Activated CD4-positive, alpha-beta memory T cell treated with anti-CD3 and anti-CD28 coated beads for 36 hours (primary cell): ENCODE results near the gene OR6M1. TPM values are rescaled to one million over a fixed set of nuclear protein-coding genes. Genes with fewer than 3 reads are reported as not detected.

Experiments used
- CTCF ChIA-PET: fragments of 350-600 bp; sonication (Branson Sonifier 250); formaldehyde crosslinking; loops from one replicate; lab custom pipeline; 2021; ENCODE audit warnings: antibody characterized with exemption, inconsistent platforms; lab: Charles Lee
- POLR2A ChIA-PET: fragments of 350-600 bp; sonication (Branson Sonifier 250); formaldehyde crosslinking; loops from one replicate; lab custom pipeline; 2021; ENCODE audit warnings: antibody characterized with exemption; lab: Charles Lee
- DNase-seq: peaks from one replicate; pipeline ENCODE4 v3.0.0-alpha.2; 2020
- H3K27ac Mint-ChIP-seq: one replicate; pipeline ENCODE4 v1.8.0; 2021; ENCODE audit warnings: mixed read lengths
- H3K27me3 Mint-ChIP-seq: one replicate; pipeline ENCODE4 v1.8.0; 2021; ENCODE audit warnings: mixed read lengths
- H3K36me3 Mint-ChIP-seq: one replicate; pipeline ENCODE4 v1.8.0; 2021; ENCODE audit warnings: mixed read lengths
- H3K4me1 Mint-ChIP-seq: one replicate; pipeline ENCODE4 v1.8.0; 2021; ENCODE audit warnings: low read depth, mixed read lengths
- H3K4me3 Mint-ChIP-seq: one replicate; pipeline ENCODE4 v1.8.0; 2021; ENCODE audit warnings: mild to moderate bottlenecking, mixed read lengths
- H3K9me3 Mint-ChIP-seq: one replicate; pipeline ENCODE4 v1.8.0; 2021; ENCODE audit warnings: mixed read lengths
- intact Hi-C: fragments of 100-400 bp; cut with micrococcal nuclease; formaldehyde crosslinking; loops from one replicate; pipeline ENCODE4 v1.15.1; 2023
- total RNA-seq, 2 experiments: library from RNA; stranded (reverse); gene quantifications; one replicate each; pipeline ENCODE4 v1.2.3, GENCODE V29; 2021

Gene OR6M1
- total RNA-seq, 2 experiments from 2014 or later, result not detected

DNA sequence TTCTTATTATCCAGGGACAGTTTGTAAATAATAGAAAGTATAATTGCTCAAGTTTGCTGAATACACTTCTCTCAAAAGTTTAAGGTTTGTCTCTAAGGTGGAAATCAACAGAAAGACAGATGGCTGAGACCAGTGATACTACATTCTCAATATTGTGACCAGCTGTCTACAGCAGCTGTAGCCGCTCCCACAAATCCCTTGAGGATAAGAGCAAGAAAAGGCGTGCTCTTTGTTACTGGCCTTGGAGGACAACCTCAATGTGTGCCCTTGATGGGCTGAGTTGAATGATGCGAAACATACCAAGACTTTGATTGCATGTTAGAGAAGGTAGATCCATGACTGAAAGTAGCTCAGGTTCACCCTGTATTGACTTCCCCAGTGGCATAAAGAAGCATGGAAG, 6.1 kb downstream of the OR6M1 start:
- Mint-ChIP-seq H3K27me3 (no peaks in the 10 kb centered on the region), H3K4me3 (no peak overlapping the region), H3K36me3 (no peaks in the 10 kb centered on the region), H3K27ac (no peak overlapping the region), H3K4me1 (no peaks in the 10 kb centered on the region), H3K9me3 (no peaks in the 10 kb centered on the region)
- ChIA-PET CTCF (no interaction called here), POLR2A (no interaction called here)
- intact Hi-C loops, result no loop called here
- DNase-seq, result no peak

DNA sequence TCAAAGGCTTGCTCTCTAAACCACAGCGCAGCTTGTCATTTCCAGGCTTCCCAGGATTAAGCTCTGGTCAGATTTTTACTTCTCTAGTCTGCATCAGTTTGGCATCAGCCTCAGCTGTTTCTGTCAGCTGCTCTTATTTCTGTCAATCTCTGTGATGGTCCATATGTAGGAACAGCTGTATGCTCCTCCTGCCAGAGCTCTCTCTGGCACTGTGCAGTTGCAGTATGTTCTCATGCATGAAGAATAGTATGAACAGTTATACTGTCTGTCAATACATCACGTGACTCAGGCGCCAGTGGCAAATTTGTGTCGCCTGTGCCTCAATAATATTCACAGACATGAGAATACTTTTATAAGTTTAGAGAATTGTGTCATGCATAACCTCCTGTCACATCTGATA, 6.7 kb downstream of the OR6M1 start:
- H3K27me3 Mint-ChIP-seq, result no peaks in the 10 kb centered on the region
- intact Hi-C loops, result no loop called here
- no peak overlapping the region for H3K27ac Mint-ChIP-seq
- CTCF ChIA-PET, result no interaction called here
- no peaks in the 10 kb centered on the region for H3K9me3 Mint-ChIP-seq
- no peak overlapping the region for H3K4me3 Mint-ChIP-seq
- no peaks in the 10 kb centered on the region for H3K4me1 Mint-ChIP-seq
- DNase-seq, result no peak
- POLR2A ChIA-PET, result no interaction called here
- H3K36me3 Mint-ChIP-seq, result no peaks in the 10 kb centered on the region

DNA sequence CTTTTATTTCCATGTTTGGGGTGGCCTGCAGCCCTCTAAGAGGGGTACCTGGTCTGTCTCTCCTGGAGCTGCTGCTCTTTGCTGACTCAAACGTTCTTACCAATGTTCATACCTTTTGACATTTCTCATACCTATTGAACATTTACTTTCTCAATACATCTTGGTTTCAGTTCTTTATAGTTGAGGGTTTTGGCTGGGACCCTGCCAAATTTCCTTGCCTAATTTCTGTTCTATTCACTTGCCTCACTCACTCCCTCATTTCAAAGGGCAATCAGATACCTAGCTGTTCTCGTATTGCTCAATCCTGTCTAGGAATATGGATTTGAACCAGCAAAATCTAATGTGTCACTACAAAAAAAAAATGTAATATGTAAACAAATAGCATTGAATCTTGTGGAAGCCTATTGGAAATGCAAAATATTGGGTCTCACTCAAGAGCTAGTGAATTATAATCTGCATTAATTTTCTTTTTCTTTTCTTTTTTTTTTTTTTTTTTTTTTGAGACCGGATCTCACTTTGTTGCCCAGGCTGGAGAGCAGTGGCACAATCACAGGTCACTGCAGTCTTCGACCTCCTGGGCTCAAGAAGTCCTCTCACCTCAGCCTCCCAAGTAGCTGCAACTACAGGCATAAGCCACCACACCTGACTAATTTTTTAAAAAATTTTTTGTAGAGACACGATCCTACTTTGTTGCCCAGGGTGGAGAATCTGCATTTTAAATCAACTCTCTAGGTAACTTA, 7.5 kb downstream of the OR6M1 start:
- CTCF ChIA-PET, result no interaction called here
- no peak for DNase-seq
- Mint-ChIP-seq H3K4me1 (no peaks in the 10 kb centered on the region), H3K27ac (no peak overlapping the region), H3K4me3 (no peak overlapping the region), H3K36me3 (no peaks in the 10 kb centered on the region), H3K27me3 (no peaks in the 10 kb centered on the region), H3K9me3 (no peaks in the 10 kb centered on the region)
- intact Hi-C loops, result no loop called here
- POLR2A ChIA-PET, result no interaction called here

DNA sequence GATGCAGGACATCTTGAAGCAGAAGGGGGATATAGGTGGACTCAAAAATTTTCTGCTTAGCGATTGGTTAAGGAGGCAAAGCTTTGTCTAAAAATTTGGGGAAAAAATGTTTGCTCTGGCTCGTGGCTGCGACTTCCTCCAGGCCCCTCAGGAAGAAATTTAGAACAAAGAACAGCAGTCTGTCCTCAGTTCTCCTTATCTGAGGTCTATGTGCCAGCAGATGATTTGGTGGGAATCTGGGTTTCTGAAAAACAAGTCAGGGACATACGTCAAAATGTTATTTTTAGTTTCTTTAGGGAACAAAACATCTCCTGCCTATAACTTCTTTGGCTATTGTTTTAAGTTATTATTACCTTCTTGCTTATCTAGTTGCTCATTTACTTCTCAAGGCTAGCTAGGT, 8.1 kb downstream of the OR6M1 start:
- Mint-ChIP-seq H3K36me3 (no peaks in the 10 kb centered on the region), H3K4me3 (no peak overlapping the region), H3K9me3 (no peaks in the 10 kb centered on the region), H3K4me1 (no peaks in the 10 kb centered on the region), H3K27ac (no peak overlapping the region), H3K27me3 (peaks cover 3% of the 10 kb centered on the region)
- ChIA-PET POLR2A (no interaction called here), CTCF (no interaction called here)
- DNase-seq, result no peak
- intact Hi-C loops, result no loop called here

DNA sequence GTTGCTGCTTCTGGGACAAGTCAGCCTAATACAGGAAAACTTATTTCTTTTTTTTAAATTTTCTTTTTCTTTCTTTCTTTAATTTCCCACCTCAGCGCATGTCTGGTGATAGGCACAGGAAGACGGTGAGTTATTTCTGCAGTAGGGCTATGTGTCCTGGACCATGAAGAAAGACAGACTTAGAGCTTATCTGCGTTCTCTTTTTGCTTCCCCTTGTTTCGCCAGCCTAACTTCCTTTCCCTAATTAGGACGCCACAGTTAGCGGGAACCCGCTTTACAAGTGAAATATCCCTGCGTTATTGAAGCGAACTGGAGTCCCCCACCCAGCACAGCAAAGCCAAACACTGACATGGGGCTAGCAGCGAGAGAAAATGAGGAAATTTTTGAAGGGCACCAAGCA, 8.6 kb downstream of the OR6M1 start:
- no peak for DNase-seq
- ChIA-PET CTCF (no interaction called here), POLR2A (no interaction called here)
- H3K4me3 Mint-ChIP-seq, result no peak overlapping the region
- no peaks in the 10 kb centered on the region for H3K9me3 Mint-ChIP-seq
- peaks cover 3% of the 10 kb centered on the region for H3K27me3 Mint-ChIP-seq
- no peaks in the 10 kb centered on the region for H3K4me1 Mint-ChIP-seq
- no peak overlapping the region for H3K27ac Mint-ChIP-seq
- intact Hi-C loops, result no loop called here
- H3K36me3 Mint-ChIP-seq, result no peaks in the 10 kb centered on the region

DNA sequence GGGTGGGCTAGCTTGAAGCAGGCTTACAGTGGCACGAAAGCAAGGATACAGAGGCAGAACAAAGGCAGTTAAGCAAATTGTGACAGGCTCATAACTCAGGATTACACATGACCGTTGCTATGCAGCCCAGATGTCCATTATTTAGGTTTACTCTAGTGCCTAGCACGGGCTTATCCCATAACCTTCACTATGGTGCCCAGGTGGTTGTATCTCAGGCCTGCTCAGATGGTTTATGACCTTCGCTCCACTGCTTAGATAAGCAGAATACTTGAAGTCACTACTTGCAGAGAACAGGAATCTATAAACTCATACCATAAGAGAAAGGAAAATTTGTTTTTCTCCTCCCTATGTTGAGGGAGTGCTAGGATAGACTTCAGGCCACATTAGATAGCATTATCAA, 9.0 kb downstream of the OR6M1 start:
- ChIA-PET CTCF (no interaction called here), POLR2A (no interaction called here)
- Mint-ChIP-seq H3K27ac (no peak overlapping the region), H3K4me3 (no peak overlapping the region), H3K36me3 (no peaks in the 10 kb centered on the region), H3K27me3 (peaks cover 3% of the 10 kb centered on the region), H3K9me3 (no peaks in the 10 kb centered on the region), H3K4me1 (no peaks in the 10 kb centered on the region)
- intact Hi-C loops, result no loop called here
- DNase-seq, result no peak

DNA sequence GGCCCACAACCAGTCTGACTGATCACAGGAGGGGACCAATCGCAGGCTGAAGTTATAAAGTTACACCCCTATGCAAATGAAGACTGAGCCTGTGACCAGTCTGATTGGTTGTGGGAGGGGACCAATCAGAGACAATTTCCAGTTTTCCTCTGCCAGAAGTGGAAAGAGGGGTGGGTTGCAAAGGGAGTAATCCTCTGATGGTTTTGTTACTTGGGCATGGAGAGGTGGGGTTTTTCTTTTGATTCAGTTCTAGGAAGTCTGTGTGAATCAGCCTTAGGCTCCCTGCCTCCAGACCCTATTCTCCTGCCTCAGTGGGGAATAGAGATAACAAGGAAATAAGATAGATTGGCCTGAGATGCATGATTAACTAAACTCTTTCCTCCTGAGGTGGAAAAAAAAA, 9.9 kb downstream of the OR6M1 start:
- no peak overlapping the region for H3K27ac Mint-ChIP-seq
- CTCF ChIA-PET, result no interaction called here
- H3K4me1 Mint-ChIP-seq, result no peaks in the 10 kb centered on the region
- no peak overlapping the region for H3K4me3 Mint-ChIP-seq
- DNase-seq, result no peak
- POLR2A ChIA-PET, result no interaction called here
- peaks cover 3% of the 10 kb centered on the region for H3K27me3 Mint-ChIP-seq
- intact Hi-C loops, result no loop called here
- H3K9me3 Mint-ChIP-seq, result no peaks in the 10 kb centered on the region
- no peaks in the 10 kb centered on the region for H3K36me3 Mint-ChIP-seq

DNA sequence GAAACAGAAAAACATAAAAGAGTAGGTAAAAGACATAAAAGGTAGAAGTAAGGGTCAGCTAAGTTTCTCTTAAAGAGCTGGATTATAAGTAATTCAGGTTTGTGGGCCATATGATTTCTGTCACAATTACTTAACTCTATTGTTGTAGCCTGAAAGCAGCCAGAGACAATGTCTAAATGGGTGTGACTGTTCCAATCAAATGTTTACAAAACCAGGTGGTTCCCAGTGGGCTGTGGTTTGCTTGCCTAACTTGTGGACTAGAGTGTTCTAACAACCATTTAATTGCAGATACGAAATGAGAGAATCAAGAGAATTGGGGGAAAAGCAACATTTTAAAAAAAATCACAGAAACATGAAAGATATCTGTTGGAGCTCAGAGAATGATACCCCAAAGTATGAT, 22.6 kb downstream of the OR6M1 start:
- intact Hi-C loops, result no loop called here
- Mint-ChIP-seq H3K9me3 (no peaks in the 10 kb centered on the region), H3K27ac (no peak overlapping the region), H3K4me1 (no peaks in the 10 kb centered on the region), H3K27me3 (peaks cover 4% of the 10 kb centered on the region), H3K4me3 (no peak overlapping the region), H3K36me3 (no peaks in the 10 kb centered on the region)
- ChIA-PET CTCF (no interaction called here), POLR2A (no interaction called here)
- DNase-seq, result no peak

DNA sequence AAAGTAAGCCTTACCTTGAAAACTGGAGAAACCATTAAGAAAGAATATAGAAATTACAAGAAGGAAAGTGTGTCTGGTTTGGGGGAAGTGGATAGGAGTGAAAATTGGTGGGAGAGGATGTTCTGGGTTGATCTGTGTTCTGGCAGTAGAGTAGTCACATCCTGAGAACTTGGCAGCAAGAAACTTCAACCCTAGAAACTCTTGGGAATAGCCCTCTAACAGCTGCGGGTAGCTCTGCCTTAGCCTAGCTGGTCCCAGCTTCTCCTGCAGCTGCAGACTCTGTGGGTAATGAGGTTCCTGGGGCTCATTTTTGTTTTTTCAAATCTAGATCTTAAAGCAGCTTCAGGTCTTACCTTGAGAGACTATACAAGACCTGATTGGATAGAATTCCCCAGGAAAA, 27.6 kb downstream of the OR6M1 start:
- Mint-ChIP-seq H3K4me3 (no peak overlapping the region), H3K27ac (no peak overlapping the region), H3K36me3 (no peaks in the 10 kb centered on the region), H3K4me1 (no peaks in the 10 kb centered on the region), H3K27me3 (peaks cover 3% of the 10 kb centered on the region), H3K9me3 (no peaks in the 10 kb centered on the region)
- ChIA-PET CTCF (no interaction called here), POLR2A (no interaction called here)
- DNase-seq, result no peak
- intact Hi-C loops, result no loop called here

DNA sequence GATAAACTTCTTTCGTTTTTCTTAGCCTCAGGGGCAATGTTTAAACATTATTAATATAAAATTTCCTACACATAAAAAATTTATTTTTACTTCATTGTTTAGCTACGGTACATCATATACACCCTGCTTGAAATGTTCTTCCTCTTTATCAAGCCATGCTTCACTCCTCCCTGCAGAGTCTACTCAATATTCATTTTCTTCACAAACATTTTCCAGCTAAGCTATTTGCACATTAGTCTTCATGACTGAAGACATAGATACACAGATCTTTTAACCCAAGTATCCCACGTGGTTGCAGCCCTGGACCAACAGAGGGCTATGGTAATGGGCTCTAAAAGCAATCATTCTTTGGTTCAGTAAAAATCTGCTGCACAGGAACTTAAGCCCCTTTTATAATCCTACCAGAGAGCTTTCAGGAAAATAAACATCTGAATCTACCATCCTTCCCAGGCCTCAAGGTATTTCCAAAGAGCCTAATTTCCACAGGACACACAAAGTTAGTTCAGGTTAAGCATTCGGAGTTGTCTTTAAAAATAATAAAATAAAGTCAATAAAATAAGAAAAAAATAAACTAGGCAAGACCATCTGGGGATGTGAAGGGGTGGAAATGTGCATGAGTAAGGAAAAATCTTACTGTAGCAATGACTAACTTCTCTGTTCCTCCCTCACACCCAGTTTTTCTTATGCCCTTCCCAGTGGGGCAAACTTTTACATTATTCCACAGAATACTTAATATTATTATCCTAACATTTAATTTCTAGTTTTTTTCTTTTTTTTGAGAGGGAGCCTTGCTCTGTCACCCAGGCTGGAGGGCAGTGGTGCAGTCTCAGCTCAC, 30.2 kb downstream of the OR6M1 start:
- CTCF ChIA-PET, result no interaction called here
- DNase-seq, result no peak
- H3K27ac Mint-ChIP-seq, result no peak overlapping the region
- H3K9me3 Mint-ChIP-seq, result no peaks in the 10 kb centered on the region
- H3K4me1 Mint-ChIP-seq, result no peaks in the 10 kb centered on the region
- intact Hi-C loops, result no loop called here
- H3K27me3 Mint-ChIP-seq, result no peaks in the 10 kb centered on the region
- POLR2A ChIA-PET, result no interaction called here
- no peak overlapping the region for H3K4me3 Mint-ChIP-seq
- no peaks in the 10 kb centered on the region for H3K36me3 Mint-ChIP-seq

DNA sequence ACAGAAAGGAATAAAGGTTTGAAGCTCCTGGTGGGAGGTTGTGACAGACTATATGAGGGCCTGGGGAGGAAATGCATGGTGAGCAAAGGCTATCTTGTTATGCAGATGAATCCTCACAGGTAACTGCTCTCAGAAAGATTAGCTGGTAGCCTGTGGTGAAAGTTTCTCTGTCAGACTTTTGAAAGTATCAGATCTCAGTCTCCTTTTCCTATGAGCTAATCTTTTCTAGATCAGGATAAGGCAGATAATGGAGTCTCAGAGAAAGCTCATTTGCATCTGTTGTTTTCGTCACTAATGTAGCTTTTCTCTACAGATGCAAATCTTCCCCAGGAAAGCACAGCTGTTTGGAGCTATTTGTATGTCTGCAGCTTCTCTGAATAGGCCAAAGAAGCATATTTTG, 30.9 kb downstream of the OR6M1 start:
- ChIA-PET CTCF (no interaction called here), POLR2A (no interaction called here)
- Mint-ChIP-seq H3K27me3 (no peaks in the 10 kb centered on the region), H3K36me3 (no peaks in the 10 kb centered on the region), H3K4me1 (no peaks in the 10 kb centered on the region), H3K27ac (no peak overlapping the region), H3K9me3 (no peaks in the 10 kb centered on the region), H3K4me3 (no peak overlapping the region)
- no peak for DNase-seq
- intact Hi-C loops, result no loop called here

DNA sequence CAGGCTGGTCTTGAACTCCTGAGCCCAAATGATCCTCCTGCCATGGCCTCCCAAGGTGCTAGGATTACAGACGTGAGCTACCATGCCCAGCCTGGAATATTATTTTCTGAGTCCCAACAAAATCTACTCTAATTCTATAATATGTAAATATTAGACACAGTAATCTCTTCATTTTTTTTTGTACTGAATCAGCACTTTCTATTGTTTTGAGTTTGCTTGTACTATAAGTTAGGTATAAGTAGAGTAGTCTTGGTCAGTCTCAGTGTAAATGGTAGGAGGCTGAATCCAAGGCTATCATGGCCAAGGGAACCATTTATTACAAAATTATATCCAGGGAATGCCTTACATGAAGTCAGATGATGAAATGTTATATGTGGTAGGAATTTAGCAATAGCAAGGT, 32.2 kb downstream of the OR6M1 start:
- CTCF ChIA-PET, result no interaction called here
- Mint-ChIP-seq H3K27ac (no peak overlapping the region), H3K4me1 (no peaks in the 10 kb centered on the region), H3K27me3 (no peaks in the 10 kb centered on the region), H3K9me3 (no peaks in the 10 kb centered on the region), H3K36me3 (no peaks in the 10 kb centered on the region), H3K4me3 (no peak overlapping the region)
- POLR2A ChIA-PET, result no interaction called here
- intact Hi-C loops, result no loop called here
- no peak for DNase-seq

DNA sequence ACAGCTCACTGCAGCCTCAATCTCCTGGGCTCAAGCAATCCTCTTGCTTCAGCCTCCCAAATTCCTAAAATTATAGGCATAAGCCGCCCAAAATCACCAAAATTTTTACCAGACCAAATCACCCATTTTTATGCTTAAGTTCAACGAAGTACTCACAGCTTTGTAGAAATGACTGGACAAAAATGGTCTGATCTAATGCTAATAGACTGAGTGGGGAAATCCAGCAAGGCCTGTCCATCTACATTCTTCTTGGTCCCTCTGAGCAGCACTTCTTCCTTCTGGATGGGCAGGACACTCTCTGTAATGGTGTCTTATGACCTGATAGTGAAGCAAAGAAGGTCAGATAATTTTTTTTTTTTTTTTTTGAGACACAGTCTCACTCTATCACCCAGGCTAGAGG, 33.1 kb downstream of the OR6M1 start:
- POLR2A ChIA-PET, result no interaction called here
- H3K4me3 Mint-ChIP-seq, result no peak overlapping the region
- H3K27me3 Mint-ChIP-seq, result peaks cover under 1% of the 10 kb centered on the region
- H3K36me3 Mint-ChIP-seq, result no peaks in the 10 kb centered on the region
- intact Hi-C loops, result no loop called here
- no peak for DNase-seq
- H3K27ac Mint-ChIP-seq, result no peak overlapping the region
- no peaks in the 10 kb centered on the region for H3K4me1 Mint-ChIP-seq
- CTCF ChIA-PET, result no interaction called here
- H3K9me3 Mint-ChIP-seq, result no peaks in the 10 kb centered on the region
